Mucosa of stomach (tissue), 1 donor: ENCODE measurements around the gene SLC7A1.

Source experiments
- H3K27me3 ChIP-seq: one replicate; pipeline ENCODE4 v1.7.0; 2013; ENCODE audit warnings: mild to moderate bottlenecking, low read length; ENCODE audit not compliant: control insufficient read depth, insufficient read depth
- H3K36me3 ChIP-seq: one replicate; pipeline ENCODE4 v1.7.0; 2013; ENCODE audit warnings: low read length; ENCODE audit not compliant: control insufficient read depth, insufficient read depth
- H3K4me1 ChIP-seq: one replicate; pipeline ENCODE4 v1.7.0; 2013; ENCODE audit warnings: mild to moderate bottlenecking, low read length; ENCODE audit not compliant: control insufficient read depth, insufficient read depth
- H3K4me3 ChIP-seq: one replicate; pipeline ENCODE4 v1.7.0; 2013; ENCODE audit warnings: low read length
- H3K9ac ChIP-seq: one replicate; pipeline ENCODE4 v1.7.0; 2013; ENCODE audit warnings: mild to moderate bottlenecking, low read length, moderate library complexity
- H3K9me3 ChIP-seq: one replicate; pipeline ENCODE4 v1.7.0; 2013; ENCODE audit warnings: mild to moderate bottlenecking, low read length, moderate library complexity; ENCODE audit not compliant: control insufficient read depth
- donor health status: Pancreatic carcinoma.

SLC7A1 gene

GRCh38 chr13:29535663-29536655 is 59.5 kb downstream of the SLC7A1 start:
- peaks cover 10% of the 10 kb centered on the region for H3K4me1 ChIP-seq
- H3K36me3 ChIP-seq: no peaks in the 10 kb centered on the region
- H3K27me3 ChIP-seq: no peaks in the 10 kb centered on the region
- no peak overlapping the region for H3K9ac ChIP-seq
- no peaks in the 10 kb centered on the region for H3K9me3 ChIP-seq
- H3K4me3 ChIP-seq: no peak overlapping the region

- Histone ChIP-seq H3K36me3 (no peaks in the 10 kb centered on the region), H3K9me3 (no peaks in the 10 kb centered on the region)
Observed at GRCh38 chr13:29534083-29534482, 61.4 kb downstream of the SLC7A1 start.

DNA sequence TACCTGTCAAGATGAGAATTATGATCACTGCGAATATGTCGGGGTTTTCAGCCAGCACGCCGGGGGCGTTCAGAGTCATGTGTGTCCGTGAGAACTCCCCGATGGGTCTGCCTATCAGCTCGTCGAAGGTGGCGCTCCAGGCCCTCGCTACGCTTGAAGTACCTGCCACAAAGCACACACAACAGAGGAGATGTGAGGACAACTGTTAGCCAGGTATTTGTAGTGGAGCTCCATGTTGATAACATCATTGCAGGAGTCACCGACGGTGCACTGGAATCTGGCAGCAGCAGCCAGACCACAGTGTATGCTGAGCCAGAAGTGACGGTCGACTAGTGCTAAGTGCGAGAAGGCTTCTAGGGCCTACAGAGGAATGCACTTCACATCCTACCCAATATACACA is 62.7 kb downstream of the SLC7A1 start:
- Histone ChIP-seq H3K36me3 (no peaks in the 10 kb centered on the region), H3K4me3 (no peak overlapping the region), H3K4me1 (peaks cover 6% of the 10 kb centered on the region), H3K9ac (no peak overlapping the region), H3K9me3 (no peaks in the 10 kb centered on the region), H3K27me3 (no peaks in the 10 kb centered on the region)

More at GRCh38 chr13:29534083-29534482, 61.4 kb downstream of the SLC7A1 start:
- Histone ChIP-seq H3K4me1 (peaks cover 10% of the 10 kb centered on the region), H3K27me3 (no peaks in the 10 kb centered on the region), H3K4me3 (no peak overlapping the region), H3K9ac (no peak overlapping the region)

DNA sequence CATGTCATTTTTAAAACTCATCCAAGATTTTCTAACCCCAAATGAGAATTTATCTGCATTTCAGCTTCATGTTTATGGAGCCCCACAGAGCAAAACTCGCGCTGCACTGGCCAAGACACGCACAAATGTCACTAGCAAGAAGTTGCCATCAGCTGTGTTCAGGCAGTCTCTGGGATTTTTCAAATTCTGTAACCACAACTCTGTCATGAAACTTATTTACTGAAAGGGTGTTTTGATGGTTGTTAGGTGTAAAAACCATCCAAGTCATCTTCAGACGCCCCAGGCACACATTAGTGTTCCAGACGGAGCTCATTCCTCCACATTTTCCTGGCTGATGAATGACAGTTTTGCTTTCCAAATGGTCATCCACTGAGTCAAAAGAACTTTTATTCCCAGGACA is 63.4 kb downstream of the SLC7A1 start:
- Histone ChIP-seq H3K36me3 (no peaks in the 10 kb centered on the region), H3K4me3 (no peak overlapping the region), H3K27me3 (no peaks in the 10 kb centered on the region), H3K4me1 (no peaks in the 10 kb centered on the region), H3K9me3 (no peaks in the 10 kb centered on the region), H3K9ac (no peak overlapping the region)

DNA sequence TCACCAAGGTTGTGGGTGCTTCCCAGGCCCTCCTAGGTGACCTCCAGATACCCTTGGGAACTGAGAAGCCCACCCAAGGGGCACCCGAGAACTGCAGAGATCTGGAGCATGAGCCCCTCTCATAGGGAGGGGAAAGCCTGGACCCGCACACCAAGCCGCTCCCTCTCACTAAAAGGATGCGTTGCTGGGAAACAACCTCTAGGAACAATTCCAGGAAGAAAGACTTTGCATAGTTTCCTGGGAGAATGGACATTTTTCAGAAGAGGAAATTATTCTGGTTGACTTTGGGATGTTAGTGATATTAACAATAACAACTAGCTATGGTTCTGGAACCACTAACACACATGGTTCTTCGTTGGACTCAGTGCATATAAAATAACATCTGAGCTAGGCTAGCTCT is 64.6 kb downstream of the SLC7A1 start:
- H3K9me3 ChIP-seq: no peaks in the 10 kb centered on the region
- H3K4me3 ChIP-seq: no peak overlapping the region
- H3K4me1 ChIP-seq: no peaks in the 10 kb centered on the region
- no peaks in the 10 kb centered on the region for H3K27me3 ChIP-seq
- H3K9ac ChIP-seq: no peak overlapping the region
- H3K36me3 ChIP-seq: no peaks in the 10 kb centered on the region

DNA sequence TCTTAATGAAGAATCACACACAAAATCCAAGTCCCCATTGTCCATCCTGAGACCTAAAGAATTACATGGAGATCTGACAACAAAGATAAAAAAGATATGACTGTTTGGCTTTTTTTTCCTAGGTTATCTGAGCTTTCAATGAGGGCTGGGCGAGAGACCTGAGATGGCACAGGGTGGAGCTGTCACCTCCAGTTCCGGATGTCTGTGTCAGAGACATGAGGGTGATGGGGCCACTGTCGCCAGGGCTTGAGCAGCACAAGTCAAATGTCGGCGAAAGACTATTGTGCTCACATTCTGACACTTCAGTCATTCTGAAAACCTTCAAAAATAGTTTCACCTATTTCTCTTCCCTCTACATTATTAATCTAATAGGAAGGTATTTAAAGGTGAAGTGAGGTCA is 65.7 kb downstream of the SLC7A1 start:
- Histone ChIP-seq H3K9me3 (no peaks in the 10 kb centered on the region), H3K4me1 (no peaks in the 10 kb centered on the region), H3K36me3 (no peaks in the 10 kb centered on the region), H3K4me3 (no peak overlapping the region), H3K27me3 (no peaks in the 10 kb centered on the region), H3K9ac (no peak overlapping the region)

GRCh38 chr13:29527916-29528315 is 67.6 kb downstream of the SLC7A1 start:
- Histone ChIP-seq H3K4me1 (no peaks in the 10 kb centered on the region), H3K9ac (no peak overlapping the region), H3K4me3 (no peak overlapping the region), H3K9me3 (no peaks in the 10 kb centered on the region), H3K36me3 (peaks cover 10% of the 10 kb centered on the region), H3K27me3 (no peaks in the 10 kb centered on the region)

DNA sequence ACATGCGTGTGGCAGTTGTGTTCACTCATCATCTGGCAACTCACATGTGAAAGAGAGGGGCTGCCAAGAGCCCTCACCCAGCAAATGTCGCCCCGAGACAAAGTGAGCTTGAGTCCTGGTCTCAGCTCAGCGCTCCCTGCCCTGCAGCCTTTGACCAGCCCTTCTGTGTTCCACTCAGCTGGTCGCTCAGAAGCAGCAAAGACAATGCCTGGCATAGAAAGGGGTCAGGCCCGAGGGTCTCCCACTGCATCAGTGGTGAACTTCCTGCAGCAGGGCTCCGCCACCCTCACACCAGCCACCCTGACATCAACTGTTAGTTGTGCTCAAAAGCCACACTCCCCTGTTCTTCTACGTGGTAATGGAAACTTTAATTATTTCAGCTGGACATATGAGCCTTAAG is 68.0 kb downstream of the SLC7A1 start:
- H3K4me3 ChIP-seq: no peak overlapping the region
- H3K36me3 ChIP-seq: peaks cover 10% of the 10 kb centered on the region
- H3K9ac ChIP-seq: no peak overlapping the region
- no peaks in the 10 kb centered on the region for H3K4me1 ChIP-seq
- no peaks in the 10 kb centered on the region for H3K9me3 ChIP-seq
- no peaks in the 10 kb centered on the region for H3K27me3 ChIP-seq

GRCh38 chr13:29526741-29527140 is 68.7 kb downstream of the SLC7A1 start:
- no peak overlapping the region for H3K9ac ChIP-seq
- peaks cover 10% of the 10 kb centered on the region for H3K36me3 ChIP-seq
- no peaks in the 10 kb centered on the region for H3K4me1 ChIP-seq
- H3K9me3 ChIP-seq: no peaks in the 10 kb centered on the region
- no peaks in the 10 kb centered on the region for H3K27me3 ChIP-seq
- no peak overlapping the region for H3K4me3 ChIP-seq

DNA sequence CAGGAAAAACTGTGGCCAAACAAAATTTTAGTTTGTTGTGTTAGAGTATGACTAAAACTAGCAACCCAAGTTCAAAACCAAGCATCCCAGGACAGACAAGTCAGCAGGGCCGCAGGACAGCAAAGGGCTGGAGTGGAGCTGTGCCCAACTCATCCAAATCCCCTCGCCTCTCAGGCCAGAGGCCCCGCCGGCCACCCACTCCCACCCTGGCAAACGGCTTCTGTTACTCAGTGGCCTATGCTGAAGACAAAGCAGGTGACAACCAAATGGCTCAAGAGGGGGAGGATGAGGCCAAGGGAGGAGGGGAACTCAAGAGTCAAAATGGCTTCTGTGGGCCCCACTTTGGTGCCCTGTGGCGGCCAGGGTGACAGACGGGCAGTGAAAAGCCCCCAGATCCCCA is 69.7 kb downstream of the SLC7A1 start:
- Histone ChIP-seq H3K9me3 (no peaks in the 10 kb centered on the region), H3K4me3 (no peak overlapping the region), H3K4me1 (no peaks in the 10 kb centered on the region), H3K36me3 (peaks cover 10% of the 10 kb centered on the region), H3K27me3 (no peaks in the 10 kb centered on the region), H3K9ac (no peak overlapping the region)

DNA sequence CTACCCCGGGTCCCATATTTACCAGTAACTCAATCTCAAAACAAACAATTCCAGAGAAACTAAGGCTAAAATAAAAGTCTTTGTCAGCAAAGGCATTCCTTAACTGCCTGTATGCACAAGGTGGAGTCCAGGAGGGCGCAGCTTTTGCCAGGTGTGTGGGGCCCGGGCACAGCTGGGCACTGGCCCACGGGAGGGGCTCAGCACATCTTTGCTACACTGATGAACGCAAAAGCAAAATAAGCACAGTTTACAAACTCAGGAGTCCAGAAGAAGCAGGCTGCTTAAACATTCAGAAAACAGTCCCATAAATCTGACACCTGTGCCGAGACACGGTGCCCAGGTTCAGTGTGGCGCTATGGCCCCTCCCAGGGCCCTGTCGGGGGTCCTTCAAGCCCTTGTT is 70.8 kb downstream of the SLC7A1 start:
- H3K9me3 ChIP-seq: no peaks in the 10 kb centered on the region
- no peaks in the 10 kb centered on the region for H3K27me3 ChIP-seq
- no peaks in the 10 kb centered on the region for H3K4me1 ChIP-seq
- no peak overlapping the region for H3K9ac ChIP-seq
- no peak overlapping the region for H3K4me3 ChIP-seq
- H3K36me3 ChIP-seq: peaks cover 10% of the 10 kb centered on the region

DNA sequence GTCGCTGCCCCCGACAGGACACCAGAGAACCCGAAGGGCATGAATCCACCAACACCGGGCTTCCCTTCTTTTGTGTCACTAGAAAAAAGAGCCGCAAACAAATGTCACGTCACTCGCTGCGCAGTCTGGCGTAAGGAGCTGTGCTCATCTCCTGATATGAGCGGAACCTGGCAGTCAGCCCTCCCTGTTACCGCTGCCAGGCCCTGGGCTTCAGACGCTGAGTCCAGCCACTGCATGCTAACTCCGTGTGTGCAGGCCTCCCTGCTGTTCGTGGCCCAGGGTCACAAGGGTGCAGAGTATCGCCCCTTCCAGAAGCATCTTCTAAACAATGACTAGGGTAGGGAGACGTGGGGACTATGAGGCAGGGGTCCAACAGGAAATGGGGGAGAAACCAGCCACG is 71.3 kb downstream of the SLC7A1 start:
- Histone ChIP-seq H3K9me3 (no peaks in the 10 kb centered on the region), H3K27me3 (no peaks in the 10 kb centered on the region), H3K4me3 (no peak overlapping the region), H3K9ac (no peak overlapping the region), H3K36me3 (peaks cover 10% of the 10 kb centered on the region), H3K4me1 (no peaks in the 10 kb centered on the region)
